Right lobe of liver (tissue), 4 donors: ENCODE measurements around the gene PLVAP.

Experiments
- CTCF ChIP-seq, 4 donors: fragments of 200-600 bp in 3 of 4; fragments of 450-650 bp in 1 of 4; IDR thresholded peaks; one replicate each; pipeline versions ENCODE4 v1.5.1 to v1.8.0; 2016 to 2022; ENCODE audit warnings: antibody characterized with exemption in 4 of 4, mild to moderate bottlenecking in 2 of 4
- POLR2A ChIP-seq: fragments of 450-650 bp; IDR thresholded peaks from one replicate; pipeline ENCODE4 v1.6.1; 2017; ENCODE audit warnings: antibody characterized with exemption, mild to moderate bottlenecking
- donor health status: DM: no; HTN: no; CAD: no.
- donor health status: DM: no; HTN: no; CAD: no.
- donor health status: DM: no; HTN: yes; CAD: no.

- TF ChIP-seq POLR2A (no peak), CTCF (IDR thresholded peaks at IDR 0.05) (no peak)
Measured at GRCh38 chr19:17329366-17330261, 47.5 kb downstream of the PLVAP start.
